SJCRH30 (cell line): ENCODE measurements around the gene DCK. TPM values are rescaled to one million over a fixed set of nuclear protein-coding genes. Genes with fewer than 3 reads are reported as not detected.
A peak's percentile ranks its signal among the peaks of the same experiment; 100 is the strongest.
"Not testable (repeated sequence)": the region's sequence is repeated elsewhere in the genome, so short reads cannot be mapped to it uniquely, and the experiment has no call there.

Source experiments
- DNase-seq, 2 experiments: peaks; one replicate each; pipeline ENCODE4 v3.0.0-alpha.2; 2015 to 2020
- H3K27ac ChIP-seq: fragments of 250-450 bp; sonication (Bioruptor Pico); 2 replicates; pipeline ENCODE4 v1.5.1; 2020; ENCODE audit warnings: mild to moderate bottlenecking, moderate library complexity
- H3K27me3 ChIP-seq: fragments of 250-450 bp; sonication (Bioruptor Pico); 2 replicates; pipeline ENCODE4 v1.5.1; 2020; ENCODE audit warnings: mild to moderate bottlenecking, moderate library complexity
- H3K36me3 ChIP-seq: fragments of 250-450 bp; sonication (Bioruptor Pico); 2 replicates; pipeline ENCODE4 v1.5.1; 2020; ENCODE audit warnings: mild to moderate bottlenecking, moderate library complexity
- H3K4me1 ChIP-seq: fragments of 250-450 bp; sonication (Bioruptor Pico); 2 replicates; pipeline ENCODE4 v1.5.1; 2020; ENCODE audit warnings: mild to moderate bottlenecking, moderate library complexity
- H3K4me3 ChIP-seq: fragments of 250-450 bp; sonication (Bioruptor Pico); 2 replicates; pipeline ENCODE4 v1.5.1; 2020; ENCODE audit warnings: mild to moderate bottlenecking, moderate library complexity
- H3K9me3 ChIP-seq: fragments of 250-450 bp; sonication (Bioruptor Pico); replicated peaks from 2 replicates; pipeline ENCODE4 v1.5.1; 2020; ENCODE audit warnings: mild to moderate bottlenecking, moderate library complexity
- total RNA-seq: library from RNA; depleted of rRNA; stranded (reverse); fragments of >200 nt; shearing (Covaris generic); gene quantifications from 2 replicates; pipeline ENCODE4 v1.2.3, GENCODE V29; 2014

DCK gene
- total RNA-seq, 1 experiment from 2014 or later, result 61.0 TPM

GRCh38 chr4:70991596-70991995, 1.9 kb upstream of the DCK start:
- H3K27me3 ChIP-seq, result no peaks in the 10 kb centered on the region
- peaks cover 3% of the 10 kb centered on the region for H3K36me3 ChIP-seq
- H3K9me3 ChIP-seq, result 0 out of 2 replicates have a peak, but pooled peaks cover 6% of the 10 kb centered on the region
- H3K4me3 ChIP-seq, result no peak overlapping the region
- DNase-seq, result no peak
- no peak overlapping the region for H3K27ac ChIP-seq
- no peaks in the 10 kb centered on the region for H3K4me1 ChIP-seq

GRCh38 chr4:70992391-70992881, 1.0 kb upstream of the DCK start:
- Histone ChIP-seq H3K4me1 (no peaks in the 10 kb centered on the region; the same call in 1 of the 2 replicates), H3K9me3 (0 out of 2 replicates have a peak, but pooled peaks cover 6% of the 10 kb centered on the region), H3K27me3 (no peaks in the 10 kb centered on the region), H3K27ac (no peak overlapping the region), H3K36me3 (peaks cover 3% of the 10 kb centered on the region), H3K4me3 (peak overlapping the region; percentile 79)
- peak; percentile 20 to 48 for DNase-seq

- Histone ChIP-seq H3K36me3 (peaks cover 19% of the 10 kb centered on the region), H3K27ac (peak overlapping the region; percentile 88), H3K9me3 (0 out of 2 replicates have a peak, but pooled peaks cover 6% of the 10 kb centered on the region), H3K4me3 (peak overlapping the region; percentile 79), H3K27me3 (no peaks in the 10 kb centered on the region), H3K4me1 (no peaks in the 10 kb centered on the region; the same call in 1 of the 2 replicates)
- peak in 1 of 2 experiments; percentile 57 for DNase-seq
Measured at GRCh38 chr4:70994069-70994366, 569 bp downstream of the DCK start.

- H3K9me3 ChIP-seq, result peaks cover 10% of the 10 kb centered on the region; the same call in 1 of the 2 replicates
- no peaks in the 10 kb centered on the region for H3K27me3 ChIP-seq
- no peak for DNase-seq
- peaks cover 24% of the 10 kb centered on the region for H3K36me3 ChIP-seq
- H3K4me1 ChIP-seq, result no peaks in the 10 kb centered on the region; the same call in 1 of the 2 replicates
- H3K4me3 ChIP-seq, result peak overlapping the region; percentile 79
- H3K27ac ChIP-seq, result peak overlapping the region; percentile 88
Measured at GRCh38 chr4:70994387-70995099, 1.1 kb downstream of the DCK start.

- no peak overlapping the region for H3K4me3 ChIP-seq
- no peaks in the 10 kb centered on the region for H3K27me3 ChIP-seq
- peaks cover 13% of the 10 kb centered on the region for H3K9me3 ChIP-seq
- no peak overlapping the region for H3K27ac ChIP-seq
- peaks cover 34% of the 10 kb centered on the region for H3K36me3 ChIP-seq
- no peak for DNase-seq
- no peaks in the 10 kb centered on the region; the same call in 1 of the 2 replicates for H3K4me1 ChIP-seq
Measured at GRCh38 chr4:70996018-70996360, 2.5 kb downstream of the DCK start.

- Histone ChIP-seq H3K4me3 (no peak overlapping the region), H3K4me1 (no peaks in the 10 kb centered on the region; the same call in 1 of the 2 replicates)
- no peak for DNase-seq
Measured at GRCh38 chr4:70997036-70997435, 3.6 kb downstream of the DCK start.

GRCh38 chr4:70997546-70997945, 4.1 kb downstream of the DCK start:
- Histone ChIP-seq H3K27ac (no peak overlapping the region), H3K27me3 (no peaks in the 10 kb centered on the region), H3K4me3 (no peak overlapping the region), H3K9me3 (peaks cover 24% of the 10 kb centered on the region), H3K4me1 (no peaks in the 10 kb centered on the region; the same call in 1 of the 2 replicates), H3K36me3 (peaks cover 48% of the 10 kb centered on the region)
- DNase-seq, result no peak

More at GRCh38 chr4:70997036-70997435, 3.6 kb downstream of the DCK start:
- no peak overlapping the region for H3K27ac ChIP-seq
- peaks cover 23% of the 10 kb centered on the region for H3K9me3 ChIP-seq
- no peaks in the 10 kb centered on the region for H3K27me3 ChIP-seq
- peaks cover 45% of the 10 kb centered on the region for H3K36me3 ChIP-seq

GRCh38 chr4:70999639-71000038, 6.2 kb downstream of the DCK start:
- Histone ChIP-seq H3K9me3 (peaks cover 23% of the 10 kb centered on the region), H3K36me3 (peaks cover 55% of the 10 kb centered on the region)
- not testable (repeated sequence) for H3K4me1 ChIP-seq, H3K27ac ChIP-seq, H3K4me3 ChIP-seq, H3K27me3 ChIP-seq, DNase-seq

- not testable (repeated sequence) for DNase-seq, H3K27ac ChIP-seq, H3K27me3 ChIP-seq, H3K4me1 ChIP-seq, H3K4me3 ChIP-seq
- peaks cover 18% of the 10 kb centered on the region for H3K9me3 ChIP-seq
- peaks cover 52% of the 10 kb centered on the region for H3K36me3 ChIP-seq
Measured at GRCh38 chr4:71001363-71001762, 7.9 kb downstream of the DCK start.

- Histone ChIP-seq H3K27me3 (no peaks in the 10 kb centered on the region), H3K4me3 (no peak overlapping the region), H3K36me3 (peaks cover 33% of the 10 kb centered on the region), H3K9me3 (peaks cover 16% of the 10 kb centered on the region), H3K27ac (no peak overlapping the region), H3K4me1 (no peaks in the 10 kb centered on the region)
- no peak for DNase-seq
Measured at GRCh38 chr4:71004281-71004851, 10.9 kb downstream of the DCK start.

GRCh38 chr4:71005025-71005424, 11.6 kb downstream of the DCK start:
- H3K4me1 ChIP-seq, H3K4me3 ChIP-seq, H3K27ac ChIP-seq, DNase-seq, H3K27me3 ChIP-seq: not testable (repeated sequence)
- Histone ChIP-seq H3K9me3 (peaks cover 14% of the 10 kb centered on the region), H3K36me3 (peaks cover 26% of the 10 kb centered on the region)

GRCh38 chr4:71006203-71006907, 12.9 kb downstream of the DCK start:
- Histone ChIP-seq H3K27me3 (no peaks in the 10 kb centered on the region), H3K4me3 (no peak overlapping the region), H3K9me3 (peaks cover 8% of the 10 kb centered on the region), H3K36me3 (peaks cover 17% of the 10 kb centered on the region), H3K27ac (no peak overlapping the region), H3K4me1 (no peaks in the 10 kb centered on the region)
- no peak for DNase-seq

- peaks cover 16% of the 10 kb centered on the region for H3K36me3 ChIP-seq
Measured at GRCh38 chr4:71008196-71008595, 14.7 kb downstream of the DCK start.

GRCh38 chr4:71009086-71009485, 15.6 kb downstream of the DCK start:
- Histone ChIP-seq H3K27ac (no peak overlapping the region), H3K4me1 (no peaks in the 10 kb centered on the region), H3K4me3 (no peak overlapping the region), H3K9me3 (peaks cover 3% of the 10 kb centered on the region; the same call in 1 of the 2 replicates), H3K27me3 (no peaks in the 10 kb centered on the region), H3K36me3 (peaks cover 10% of the 10 kb centered on the region)
- DNase-seq, result no peak

More at GRCh38 chr4:71008196-71008595, 14.7 kb downstream of the DCK start:
- Histone ChIP-seq H3K9me3 (peaks cover 3% of the 10 kb centered on the region; the same call in 1 of the 2 replicates), H3K4me1 (no peaks in the 10 kb centered on the region), H3K4me3 (no peak overlapping the region), H3K27ac (no peak overlapping the region), H3K27me3 (no peaks in the 10 kb centered on the region)
- no peak for DNase-seq
